B cell (primary cell): ENCODE data around the gene GRK5. TPM values are rescaled to one million over a fixed set of nuclear protein-coding genes. Genes with fewer than 3 reads are reported as not detected.

Source experiments
- ATAC-seq: fragments of 200-7000 bp; cut with Tn5 transposase; one replicate; pipeline ENCODE4 v1.10.0; 2021; ENCODE audit warnings: low read depth, mild to moderate bottlenecking, moderate number of reproducible peaks, moderate library complexity
- CTCF ChIA-PET: fragments of 350-600 bp; sonication (Branson Sonifier 250); formaldehyde crosslinking; loops from one replicate; lab custom pipeline; 2021; ENCODE audit warnings: antibody characterized with exemption, inconsistent platforms; lab: Charles Lee
- POLR2A ChIA-PET: fragments of 350-600 bp; sonication (Branson Sonifier 250); formaldehyde crosslinking; loops from one replicate; lab custom pipeline; 2021; ENCODE audit warnings: antibody characterized with exemption; lab: Charles Lee
- DNase-seq: peaks from one replicate; pipeline ENCODE4 v3.0.0; 2013
- H2AFZ ChIP-seq: 2 replicates; pipeline ENCODE4 v1.6.1; 2012; ENCODE audit warnings: mild to moderate bottlenecking, low read depth, low read length; ENCODE audit not compliant: insufficient read depth, poor library complexity, severe bottlenecking
- H3K27ac ChIP-seq, 2 donors: 1 replicate in 1 of 2; 2 replicates in 1 of 2; pipeline ENCODE4 v1.5.1; 2012 to 2013; ENCODE audit warnings: low read length in 2 of 2, mild to moderate bottlenecking in 2 of 2, moderate library complexity in 1 of 2
- H3K27me3 ChIP-seq, 4 experiments: fragments of 200-600 bp in 1 of 4; sonication (generic) in 1 of 4; replicated peaks in 1 of 4; 1 replicate in 2 of 4; 2 replicates in 2 of 4; pipeline versions ENCODE4 v1.6.1 to v1.7.0; 2013 to 2016; ENCODE audit warnings: low read length in 3 of 4, mild to moderate bottlenecking in 2 of 4, mixed read lengths in 1 of 4, moderate library complexity in 1 of 4; ENCODE audit not compliant: insufficient read depth in 4 of 4, control insufficient read depth in 3 of 4; ENCODE audit errors: control extremely low read depth in 1 of 4
- H3K36me3 ChIP-seq, 2 experiments: replicated peaks in 1 of 2; 1 replicate in 1 of 2; 2 replicates in 1 of 2; pipeline versions ENCODE4 v1.6.1 to v1.7.1; 2013; ENCODE audit warnings: low read length in 1 of 2; ENCODE audit not compliant: insufficient read depth in 2 of 2, control insufficient read depth in 1 of 2; ENCODE audit errors: control extremely low read depth in 1 of 2, extremely low read depth in 1 of 2
- H3K4me1 ChIP-seq, 2 donors: fragments of 200-600 bp in 1 of 2; sonication (generic) in 1 of 2; 1 replicate in 1 of 2; 2 replicates in 1 of 2; pipeline versions ENCODE4 v1.5.1 to v1.6.1; 2013 to 2017; ENCODE audit warnings: low read length in 2 of 2; ENCODE audit not compliant: control insufficient read depth in 2 of 2, insufficient read depth in 2 of 2
- H3K4me2 ChIP-seq: replicated peaks from 2 replicates; pipeline ENCODE3; 2012; ENCODE audit warnings: mild to moderate bottlenecking, low read depth, low read length; ENCODE audit not compliant: poor library complexity, severe bottlenecking
- H3K4me3 ChIP-seq, 5 experiments: fragments of 200-600 bp in 1 of 5; sonication (generic) in 1 of 5; 1 replicate in 3 of 5; 2 replicates in 2 of 5; pipeline versions ENCODE4 v1.5.1 to v1.7.0; 2011 to 2016; ENCODE audit warnings: low read length in 4 of 5, mild to moderate bottlenecking in 4 of 5, low read depth in 2 of 5, control low read depth in 1 of 5, moderate library complexity in 1 of 5; ENCODE audit not compliant: insufficient read depth in 1 of 5; ENCODE audit errors: control extremely low read depth in 1 of 5, extremely low read depth in 1 of 5
- H3K79me2 ChIP-seq: fragments of 200-600 bp; sonication (generic); one replicate; pipeline ENCODE4 v1.6.0; 2016; ENCODE audit warnings: low read length; ENCODE audit not compliant: control insufficient read depth, insufficient read depth
- H3K9ac ChIP-seq: fragments of 200-600 bp; sonication (generic); 2 replicates; pipeline ENCODE4 v1.6.1; 2017; ENCODE audit warnings: mild to moderate bottlenecking, low read length, moderate library complexity
- H3K9me3 ChIP-seq, 3 donors: one replicate each; pipeline versions ENCODE4 v1.6.1 to v1.7.1; 2013; ENCODE audit warnings: low read length in 2 of 3; ENCODE audit not compliant: control insufficient read depth in 2 of 3, insufficient read depth in 1 of 3; ENCODE audit errors: control extremely low read depth in 1 of 3
- H4K20me1 ChIP-seq: 2 replicates; pipeline ENCODE4 v1.6.0; 2012; ENCODE audit warnings: mild to moderate bottlenecking, low read length; ENCODE audit not compliant: insufficient read depth, control insufficient read depth, poor library complexity, severe bottlenecking
- H3K27ac Mint-ChIP-seq: one replicate; pipeline ENCODE4 v1.8.0; 2021; ENCODE audit warnings: mixed read lengths
- H3K27me3 Mint-ChIP-seq: one replicate; pipeline ENCODE4 v1.8.0; 2021; ENCODE audit warnings: mixed read lengths
- H3K4me1 Mint-ChIP-seq: one replicate; pipeline ENCODE4 v1.8.0; 2021; ENCODE audit warnings: mixed read lengths
- H3K4me3 Mint-ChIP-seq: one replicate; pipeline ENCODE4 v1.8.0; 2021; ENCODE audit warnings: mixed read lengths
- H3K9me3 Mint-ChIP-seq: one replicate; pipeline ENCODE4 v1.8.0; 2022; ENCODE audit warnings: mixed read lengths; ENCODE audit not compliant: insufficient read depth
- CTCF ChIP-seq: fragments of 200-600 bp; IDR thresholded peaks from one replicate; pipeline ENCODE4 v1.8.0; 2022; ENCODE audit warnings: antibody characterized with exemption, mild to moderate bottlenecking
- EZH2 ChIP-seq: IDR thresholded peaks from 2 replicates; pipeline ENCODE4 v1.6.1; 2012; ENCODE audit warnings: borderline replicate concordance, low read depth, mild to moderate bottlenecking, moderate library complexity, low read length; ENCODE audit not compliant: insufficient read depth, poor library complexity, severe bottlenecking
- whole genome bisulfite sequencing: methylation state at CpG from one replicate; pipeline ENCODE4 v1.1.5; 2013; ENCODE audit warnings: missing lambda C conversion rate; ENCODE audit not compliant: insufficient coverage; 5-methylcytosine and 5-hydroxymethylcytosine counted together
- intact Hi-C: fragments of 100-400 bp; cut with micrococcal nuclease; formaldehyde crosslinking; loops from one replicate; pipeline ENCODE4 v1.10.0; 2022
- polyA plus RNA-seq: library from polyadenylated mRNA; depleted of rRNA; stranded (reverse); fragments of >200 nt; gene quantifications from 2 replicates; pipeline ENCODE4 v1.2.3, GENCODE V29; 2012
- total RNA-seq, 2 donors: library from RNA; stranded (reverse); fragments of 120-200 nt in 1 of 2; gene quantifications; 1 replicate in 1 of 2; 2 replicates in 1 of 2; pipeline versions ENCODE4 v1.2.3 to v1.2.4, GENCODE V29; 2013 to 2022

Gene GRK5
- total and polyA plus RNA-seq, 2 donors (not counting 1 experiment from before 2014, with no cell fraction given): 21.9 to 54.8 TPM

DNA sequence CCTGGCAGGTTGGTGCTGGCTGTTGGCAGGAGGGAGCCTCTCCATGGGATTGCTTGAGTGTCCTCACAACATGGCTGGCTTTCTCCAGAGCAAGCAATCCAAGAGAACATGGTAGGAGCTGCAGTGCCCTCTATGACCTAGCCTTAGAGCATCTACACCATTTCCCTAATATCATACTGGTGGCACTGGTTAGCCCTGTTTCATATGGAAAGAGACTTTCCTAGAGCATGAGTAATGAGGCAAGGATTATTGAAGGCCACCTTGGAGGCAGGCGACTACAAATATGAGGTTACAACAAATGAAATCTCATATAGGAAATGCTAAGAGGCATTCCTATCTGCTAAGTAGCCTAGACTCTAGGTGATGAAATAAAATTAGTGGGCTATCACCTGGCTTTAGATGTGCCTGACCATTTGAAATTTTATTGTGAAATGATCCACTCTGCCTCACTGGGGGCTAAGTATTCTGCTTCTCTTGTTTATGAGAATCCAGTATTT lies 181.5 kb downstream of the GRK5 start:
- ChIA-PET POLR2A (no interaction called here), CTCF (interaction anchor here (0.8 kb wide), 1 partner anchor 10 kb away, joined by 3 read pairs; no protein-coding TSS in a partner anchor)
- peaks cover 14% of the 10 kb centered on the region for H3K4me1 Mint-ChIP-seq
- H3K4me3 ChIP-seq: no peak overlapping the region
- H3K9ac ChIP-seq: no peak overlapping the region
- peaks cover 0 to 33% of the 10 kb centered on the region in 2 experiments for H3K36me3 ChIP-seq
- no peak for ATAC-seq
- WGBS: 100% methylated on average over 1 of the region's 1 CpG
- peaks cover 57% of the 10 kb centered on the region for H3K79me2 ChIP-seq
- H3K9me3 Mint-ChIP-seq: no peaks in the 10 kb centered on the region
- no peak overlapping the region for H2AFZ ChIP-seq
- intact Hi-C loops: no loop called here
- peaks cover 2 to 3% of the 10 kb centered on the region in 2 donors for H3K4me1 ChIP-seq
- no peak overlapping the region for H3K4me2 ChIP-seq
- no peak overlapping the region for H3K27ac Mint-ChIP-seq
- no peak for DNase-seq
- H3K9me3 ChIP-seq: peaks cover 0 to 8% (median 0%) of the 10 kb centered on the region in 3 donors
- no peak overlapping the region for H3K27ac ChIP-seq
- H3K4me3 Mint-ChIP-seq: no peak overlapping the region
- no peaks in the 10 kb centered on the region for H3K27me3 Mint-ChIP-seq
- no peaks in the 10 kb centered on the region for H3K27me3 ChIP-seq
- no peak for TF ChIP-seq CTCF
- no peaks in the 10 kb centered on the region for H4K20me1 ChIP-seq

- Histone ChIP-seq H3K4me3 (no peak overlapping the region), H3K9ac (no peak overlapping the region), H3K9me3 (peaks cover 0 to 13% (median 0%) of the 10 kb centered on the region in 3 donors), H2AFZ (no peak overlapping the region), H3K36me3 (peaks cover 0 to 22% of the 10 kb centered on the region in 2 experiments), H3K4me1 (peaks cover 30% of the 10 kb centered on the region in 2 donors), H4K20me1 (no peaks in the 10 kb centered on the region), H3K79me2 (peaks cover 49% of the 10 kb centered on the region), H3K27me3 (no peaks in the 10 kb centered on the region), H3K4me2 (no peak overlapping the region), H3K27ac (no peak overlapping the region)
- no peak for ATAC-seq
- no peak overlapping the region for H3K4me3 Mint-ChIP-seq
- no peak for TF ChIP-seq CTCF
- no peak for TF ChIP-seq EZH2
- ChIA-PET CTCF (interaction anchor here (0.5 to 1.3 kb wide), 3 partner anchors 97 to 185 kb away, joined by 3 to 4 read pairs (median 4); no protein-coding TSS in a partner anchor), POLR2A (no interaction called here)
- H3K27ac Mint-ChIP-seq: no peak overlapping the region
- H3K27me3 Mint-ChIP-seq: no peaks in the 10 kb centered on the region
- no peaks in the 10 kb centered on the region for H3K9me3 Mint-ChIP-seq
- intact Hi-C loops: no loop called here
- WGBS: 91% methylated on average over 6 of the region's 18 CpGs
- H3K4me1 Mint-ChIP-seq: peaks cover 38% of the 10 kb centered on the region
- no peak for DNase-seq
Observed at GRCh38 chr10:119391440-119392251, 184.3 kb downstream of the GRK5 start.
